ENCODE results near the gene RETREG1.

The RETREG1 gene

GRCh38 chr5:16528382-16529110 is 88.3 kb downstream of the RETREG1 start:
- DNase-seq (ENCODE audit: low read depth in 2 of 2): no peak

- no peak for DNase-seq (ENCODE audit: low read depth in 2 of 2)
These were observed 91.1 kb downstream of the RETREG1 start for GRCh38 chr5:16525651-16526050.

GRCh38 chr5:16524286-16524685 is 92.5 kb downstream of the RETREG1 start:
- DNase-seq (ENCODE audit: low read depth in 2 of 2): no peak

- DNase-seq (ENCODE audit: low read depth in 2 of 2): no peak
These were observed 95.0 kb downstream of the RETREG1 start for GRCh38 chr5:16521521-16522483.

GRCh38 chr5:16520841-16521240 is 96.0 kb downstream of the RETREG1 start:
- no peak for DNase-seq (ENCODE audit: low read depth in 2 of 2)

- no peak for DNase-seq (ENCODE audit: low read depth in 2 of 2)
These were observed 97.4 kb downstream of the RETREG1 start for GRCh38 chr5:16519435-16519834.

- DNase-seq (ENCODE audit: low read depth in 2 of 2): no peak
These were observed 98.2 kb downstream of the RETREG1 start for GRCh38 chr5:16518606-16519005.

- no peak for DNase-seq (ENCODE audit: low read depth in 2 of 2)
These were observed 101.3 kb downstream of the RETREG1 start for GRCh38 chr5:16515532-16515931.

- no peak for DNase-seq (ENCODE audit: low read depth in 2 of 2)
These were observed 106.7 kb downstream of the RETREG1 start for GRCh38 chr5:16510098-16510497.

GRCh38 chr5:16508730-16509531 is 107.9 kb downstream of the RETREG1 start:
- DNase-seq (ENCODE audit: low read depth in 2 of 2): no peak

- DNase-seq (ENCODE audit: low read depth in 2 of 2): no peak
These were observed 109.1 kb downstream of the RETREG1 start for GRCh38 chr5:16507716-16508115.

- no peak for DNase-seq (ENCODE audit: low read depth in 2 of 2)
These were observed 110.9 kb downstream of the RETREG1 start for GRCh38 chr5:16505904-16506303.

GRCh38 chr5:16505140-16505891 is 111.5 kb downstream of the RETREG1 start:
- DNase-seq (ENCODE audit: low read depth in 2 of 2): no peak

- DNase-seq (ENCODE audit: low read depth in 2 of 2): no peak
These were observed 112.2 kb downstream of the RETREG1 start for GRCh38 chr5:16504571-16504970.

GRCh38 chr5:16502866-16503265 is 113.9 kb downstream of the RETREG1 start:
- no peak for DNase-seq (ENCODE audit: low read depth in 2 of 2)

- no peak for DNase-seq (ENCODE audit: low read depth in 2 of 2)
These were observed 116.8 kb downstream of the RETREG1 start for GRCh38 chr5:16500024-16500423.

- DNase-seq (ENCODE audit: low read depth in 2 of 2): no peak
These were observed 119.3 kb downstream of the RETREG1 start for GRCh38 chr5:16497546-16497945.

- DNase-seq (ENCODE audit: low read depth in 2 of 2): no peak
These were observed 123.5 kb downstream of the RETREG1 start for GRCh38 chr5:16493261-16493660.

GRCh38 chr5:16492398-16493140 is 124.2 kb downstream of the RETREG1 start:
- no peak for DNase-seq (ENCODE audit: low read depth in 2 of 2)

GRCh38 chr5:16490911-16491310 is 125.9 kb downstream of the RETREG1 start:
- DNase-seq (ENCODE audit: low read depth in 2 of 2): no peak

Measured in stimulated activated CD4-positive, alpha-beta T cell treated with anti-CD3 and anti-CD28 coated beads, Interleukin-12 subunit alpha, Interleukin-12 subunit beta, amount 100 ng/mL, for 24 hours (primary cell).